HG02642 (cell line): ENCODE measurements around the gene EPHA1.
A peak's percentile ranks its signal among the peaks of the same experiment; 100 is the strongest.

Source experiments
- ATAC-seq: cut with Tn5 transposase; IDR thresholded peaks from one replicate; pipeline ENCODE4 v1.9.1; 2021; ENCODE audit warnings: mild to moderate bottlenecking; ENCODE audit not compliant: unreplicated experiment, poor library complexity

Gene EPHA1

GRCh38 chr7:143376396-143376795 lies 32.3 kb downstream of the EPHA1 start:
- no peak for ATAC-seq

DNA sequence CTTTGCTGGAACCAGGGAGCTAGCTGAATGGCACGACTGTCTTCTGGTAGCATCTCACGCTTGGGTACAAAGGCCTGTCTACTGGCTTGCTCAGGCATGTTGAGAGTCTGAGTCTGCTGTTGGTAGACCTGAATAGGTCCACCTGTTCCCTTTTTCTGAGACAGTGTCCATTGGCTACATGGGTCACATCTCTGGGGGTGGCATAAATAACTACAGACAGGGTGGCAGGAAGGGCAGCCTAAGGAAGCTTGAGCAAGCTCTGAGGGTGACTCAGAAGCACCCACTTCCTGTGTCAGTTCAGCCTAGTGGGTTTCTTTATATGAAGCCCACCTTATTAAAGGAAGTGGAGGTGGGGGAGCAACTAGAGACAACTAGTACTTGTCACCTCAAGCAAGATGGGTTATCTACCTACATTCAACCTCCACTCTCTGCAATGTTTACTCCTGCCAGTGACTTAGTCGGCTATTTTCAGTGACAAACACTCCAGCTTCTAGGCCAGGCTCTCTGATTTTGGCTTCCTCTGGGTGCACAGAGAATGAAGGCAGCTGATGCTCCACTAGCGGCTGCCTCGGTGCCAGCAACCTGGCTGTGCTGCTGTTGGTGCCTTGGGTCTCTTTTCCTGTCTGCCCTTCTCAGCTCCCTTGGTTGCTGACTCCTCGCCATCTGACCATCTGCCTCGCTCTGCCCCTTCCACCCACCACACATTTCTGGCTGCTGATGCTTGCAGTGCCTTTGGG lies 33.2 kb downstream of the EPHA1 start:
- no peak for ATAC-seq

- no peak for ATAC-seq
Observed at GRCh38 chr7:143374561-143374960, 34.1 kb downstream of the EPHA1 start.

GRCh38 chr7:143373255-143373794 lies 35.3 kb downstream of the EPHA1 start:
- no peak for ATAC-seq

DNA sequence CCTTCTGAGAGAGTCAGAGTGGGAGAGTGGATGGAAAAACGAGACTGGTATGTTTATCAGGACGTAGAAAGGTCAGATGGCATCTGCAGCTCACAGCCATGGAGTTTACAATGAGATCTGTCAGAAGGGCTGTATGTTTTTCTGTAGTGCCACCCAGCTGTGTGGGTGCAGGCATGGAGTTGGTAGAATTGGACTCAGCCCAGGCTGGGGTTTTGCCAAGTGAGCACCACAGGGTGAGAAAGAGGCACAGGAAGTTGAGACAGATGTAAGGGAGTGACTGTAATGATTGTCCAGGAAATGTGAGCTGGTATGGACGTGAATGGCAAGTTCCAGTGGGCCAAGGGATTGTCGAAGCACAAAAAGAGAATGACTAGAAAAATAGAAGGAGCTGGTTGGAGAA lies 36.6 kb downstream of the EPHA1 start:
- ATAC-seq = no peak

- ATAC-seq = no peak
Observed at GRCh38 chr7:143369678-143370651, 38.7 kb downstream of the EPHA1 start.

DNA sequence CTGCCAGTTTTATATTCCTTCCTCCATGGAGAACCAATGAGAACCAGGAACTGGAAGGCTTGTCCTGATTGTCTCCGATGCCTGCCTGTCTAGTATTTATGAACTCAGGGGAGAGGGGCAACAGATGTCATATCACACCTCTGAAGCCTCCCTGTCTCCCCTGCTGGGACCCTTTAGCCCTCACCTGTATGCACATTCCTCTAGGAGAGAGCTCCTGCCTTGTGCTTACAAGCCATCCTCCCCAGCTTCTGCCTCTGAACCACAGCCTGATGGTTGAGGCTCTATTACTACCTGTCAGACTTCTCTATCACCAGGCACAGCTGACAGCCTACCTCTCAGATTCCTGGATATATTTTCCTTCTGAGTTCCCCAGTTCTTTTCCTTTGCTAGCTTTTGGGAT lies 40.3 kb downstream of the EPHA1 start:
- no peak for ATAC-seq

DNA sequence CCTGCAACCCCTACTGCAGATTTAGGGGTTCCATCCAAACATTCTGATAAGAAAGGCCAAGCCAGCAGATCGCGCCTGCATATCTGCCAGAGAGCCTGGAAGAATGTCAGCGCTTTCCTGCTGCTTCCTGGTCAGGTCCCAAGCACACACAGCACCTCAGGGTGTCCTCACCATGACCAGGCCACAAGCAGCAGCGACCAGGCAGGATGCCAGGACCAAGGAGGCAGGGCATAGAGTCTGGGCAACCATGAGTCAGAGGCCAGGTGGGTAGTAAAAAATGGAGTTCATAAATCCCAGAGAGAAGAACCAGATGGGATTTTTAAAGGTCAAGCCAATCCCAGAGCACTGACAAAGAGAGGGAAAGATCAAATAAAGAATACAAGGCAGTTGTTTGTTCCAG lies 40.7 kb downstream of the EPHA1 start:
- no peak for ATAC-seq

DNA sequence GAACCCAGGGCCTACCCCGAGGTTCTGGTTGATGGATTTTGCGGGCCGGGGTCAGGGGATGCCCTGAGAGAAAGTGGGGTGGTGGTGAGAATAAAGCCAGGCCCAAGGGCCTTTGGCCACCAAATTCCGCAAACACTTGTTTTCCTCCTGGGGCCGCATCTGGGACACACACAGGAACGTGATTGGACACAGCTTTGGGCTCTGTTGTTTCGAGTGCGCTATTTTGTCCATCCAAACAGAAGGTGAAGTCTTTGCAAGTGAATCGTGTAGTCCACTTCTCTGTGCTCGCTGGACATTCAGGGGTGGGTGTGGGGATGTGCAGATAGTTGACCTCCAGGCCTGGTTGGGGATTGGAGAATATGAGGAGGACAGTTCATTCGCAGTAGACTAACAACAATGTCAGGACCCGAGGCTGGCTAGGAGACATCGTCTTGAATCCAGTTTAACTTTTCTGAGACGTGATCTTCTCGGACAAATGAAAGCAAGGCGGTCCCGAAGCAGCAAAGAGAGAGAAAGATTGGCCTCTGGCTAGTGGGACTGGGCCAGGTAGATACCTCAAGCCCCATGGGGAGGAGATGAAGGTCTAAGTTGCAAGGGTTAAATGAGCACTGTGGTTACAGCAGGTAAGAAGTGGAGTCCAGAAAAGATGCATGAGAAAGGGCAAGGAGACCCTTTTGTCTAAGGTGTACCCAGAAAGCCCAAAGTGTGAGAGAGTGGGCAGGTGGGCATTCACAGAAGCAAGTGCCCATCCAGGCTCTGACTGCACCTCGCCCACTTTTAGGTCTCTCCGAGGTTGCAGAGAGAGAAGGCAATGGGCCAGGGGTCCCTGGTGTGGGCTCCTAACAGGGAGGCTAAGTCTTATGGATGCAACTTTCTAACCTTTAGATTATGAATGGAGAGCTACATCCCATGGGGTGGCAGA lies 45.4 kb downstream of the EPHA1 start:
- no peak for ATAC-seq

GRCh38 chr7:143362131-143363015 lies 46.3 kb downstream of the EPHA1 start, which contains the start of gene FAM131B:
TSS of gene FAM131B (minus strand) at chr7:143362713. CDS start at chr7:143362603, 110 bp downstream.
- peak; percentile 55 for ATAC-seq

GRCh38 chr7:143361552-143362130 lies 47.0 kb downstream of the EPHA1 start:
- no peak for ATAC-seq

DNA sequence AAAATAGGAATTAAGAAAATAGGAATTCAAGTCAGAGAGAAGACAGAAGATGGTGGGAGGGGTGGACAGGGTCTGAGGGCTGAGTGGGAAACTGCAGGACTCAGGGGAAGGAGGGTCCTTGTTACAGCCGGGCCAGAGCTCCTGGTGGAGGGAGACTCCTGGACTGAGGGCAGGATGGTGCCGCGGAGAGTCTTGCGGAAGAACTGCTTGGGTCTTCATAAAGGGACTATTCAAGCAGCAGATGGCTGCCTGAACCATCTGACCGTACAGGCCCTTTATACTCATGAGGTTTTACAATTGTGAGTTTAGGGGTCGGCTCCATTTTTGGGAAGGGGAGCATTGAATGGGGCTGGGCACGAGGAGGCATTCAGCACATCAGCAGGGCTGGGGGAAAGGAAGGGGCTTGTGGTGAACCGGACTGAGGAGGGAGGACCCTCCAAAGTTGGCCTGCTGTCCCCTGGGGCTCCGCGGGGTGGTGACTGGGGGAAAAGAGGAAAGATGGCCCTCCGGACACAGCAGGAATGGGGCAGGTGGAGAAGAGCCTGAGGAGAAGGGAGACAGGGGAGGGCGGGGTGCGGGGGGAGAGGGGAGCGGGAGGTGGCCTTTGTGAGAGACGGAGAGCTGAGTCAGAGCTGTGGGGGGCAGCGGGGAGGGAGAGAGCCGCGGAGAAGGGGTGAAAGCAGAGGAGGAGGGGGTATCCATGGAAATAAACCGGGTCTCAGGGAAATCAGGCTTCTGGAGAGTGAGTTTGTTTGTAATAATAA lies 47.7 kb downstream of the EPHA1 start:
- ATAC-seq = no peak

DNA sequence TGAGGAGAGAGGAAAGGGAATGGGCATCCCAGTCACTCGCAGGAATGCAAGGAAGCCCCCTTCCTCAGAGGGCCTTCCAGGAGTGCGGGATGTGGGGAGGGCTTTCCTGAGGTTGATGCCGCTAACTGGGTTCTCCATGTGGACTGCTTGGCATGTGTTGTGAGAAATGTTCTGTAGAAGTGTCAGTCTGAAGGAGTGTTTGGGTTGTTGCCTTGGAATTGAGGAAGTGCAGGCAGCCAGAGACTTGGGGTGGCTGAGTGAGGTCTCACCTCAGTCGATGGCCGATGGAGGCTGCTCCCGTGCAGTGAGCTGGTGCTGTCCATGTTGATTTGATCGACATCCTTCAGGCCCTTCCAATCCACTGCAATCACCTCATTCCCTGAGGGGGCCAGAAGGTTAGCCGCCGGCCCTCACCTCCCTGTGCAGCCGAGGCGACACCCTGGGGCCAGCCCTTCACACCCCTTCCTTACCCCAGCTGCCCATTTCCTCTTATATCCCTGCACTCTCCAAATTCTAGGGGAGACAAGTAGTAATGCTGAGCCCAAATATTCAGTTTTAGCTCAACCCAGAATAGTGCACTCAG lies 48.8 kb downstream of the EPHA1 start:
- ATAC-seq = no peak

DNA sequence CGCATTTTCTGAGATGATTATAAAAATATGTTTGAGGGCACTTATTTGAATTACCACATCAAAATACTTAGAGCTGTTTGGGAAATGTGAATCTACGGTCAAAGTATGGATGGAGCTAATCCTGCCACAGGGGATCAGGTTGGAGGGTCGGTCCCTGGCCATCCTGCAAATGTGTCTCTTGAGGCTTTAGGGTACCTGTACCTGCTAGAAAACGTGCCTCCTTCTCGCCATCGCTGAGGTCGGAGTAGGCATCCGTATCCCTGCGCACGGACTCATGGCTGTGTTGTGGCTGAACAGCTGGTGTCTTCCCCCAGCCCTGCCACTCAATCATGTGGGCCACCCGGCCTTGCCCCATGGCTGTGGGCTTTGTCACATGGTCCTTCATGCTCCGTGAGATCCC lies 50.0 kb downstream of the EPHA1 start:
- ATAC-seq = no peak

- no peak for ATAC-seq
Observed at GRCh38 chr7:143356414-143357050, 52.1 kb downstream of the EPHA1 start.

GRCh38 chr7:143355450-143356385 lies 52.9 kb downstream of the EPHA1 start:
- ATAC-seq = no peak
